Kasumi-1 (cell line): ENCODE measurements around the gene SPOCK3.
"Not testable (repeated sequence)": the region's sequence is repeated elsewhere in the genome, so short reads cannot be mapped to it uniquely, and the experiment has no call there.

Experiments
- DNase-seq, 2 experiments: peaks; one replicate each; lab custom pipeline; 2025; lab: John Stamatoyannopoulos, UW

The SPOCK3 gene

GRCh38 chr4:166823126-166823525, 411.2 kb downstream of the SPOCK3 start:
- no peak for DNase-seq

GRCh38 chr4:166822386-166822785, 411.9 kb downstream of the SPOCK3 start:
- no peak for DNase-seq

GRCh38 chr4:166816890-166817289, 417.4 kb downstream of the SPOCK3 start:
- no peak for DNase-seq

- DNase-seq, result no peak
Measured at GRCh38 chr4:166808380-166808779, 425.9 kb downstream of the SPOCK3 start.

- DNase-seq, result no peak
Measured at GRCh38 chr4:166802346-166802745, 431.9 kb downstream of the SPOCK3 start.

- no peak for DNase-seq
Measured at GRCh38 chr4:166798126-166798525, 436.2 kb downstream of the SPOCK3 start.

- DNase-seq, result no peak
Measured at GRCh38 chr4:166777760-166778159, 456.5 kb downstream of the SPOCK3 start.

GRCh38 chr4:166763018-166763417, 471.3 kb downstream of the SPOCK3 start:
- DNase-seq, result no peak

GRCh38 chr4:166741742-166742141, 492.6 kb downstream of the SPOCK3 start:
- no peak for DNase-seq

GRCh38 chr4:166739215-166739614, 495.1 kb downstream of the SPOCK3 start:
- DNase-seq, result not testable (repeated sequence)

GRCh38 chr4:166737430-166737829, 496.9 kb downstream of the SPOCK3 start:
- no peak for DNase-seq

- no peak for DNase-seq
Measured at GRCh38 chr4:166735553-166735952, 498.7 kb downstream of the SPOCK3 start.

GRCh38 chr4:166734797-166735196, 499.5 kb downstream of the SPOCK3 start:
- DNase-seq, result no peak

- DNase-seq, result no peak
Measured at GRCh38 chr4:166733686-166734085, 500.6 kb downstream of the SPOCK3 start.

GRCh38 chr4:166726832-166727231, 507.5 kb downstream of the SPOCK3 start:
- DNase-seq, result no peak

- no peak for DNase-seq
Measured at GRCh38 chr4:166724369-166724768, 509.9 kb downstream of the SPOCK3 start.

- DNase-seq, result no peak
Measured at GRCh38 chr4:166723532-166724140, 510.7 kb downstream of the SPOCK3 start.

- not testable (repeated sequence) for DNase-seq
Measured at GRCh38 chr4:166715748-166716713, 518.3 kb downstream of the SPOCK3 start.

GRCh38 chr4:166700592-166700991, 533.7 kb downstream of the SPOCK3 start:
- DNase-seq, result no peak

- no peak for DNase-seq
Measured at GRCh38 chr4:166688835-166689234, 545.5 kb downstream of the SPOCK3 start.

- DNase-seq, result no peak
Measured at GRCh38 chr4:166687828-166688227, 546.5 kb downstream of the SPOCK3 start.
